GM12874 (cell line): Measurements from ENCODE around the gene GPD1L.

ENCODE experiments used
- CTCF ChIP-seq: IDR thresholded peaks from 2 replicates; pipeline ENCODE4 v1.5.1; 2011; ENCODE audit warnings: low read depth, mild to moderate bottlenecking, control low read depth, low read length, moderate library complexity; ENCODE audit not compliant: insufficient read depth

The GPD1L gene

GRCh38 chr3:32132121-32132520, 25.7 kb downstream of the GPD1L start:
- no peak for TF ChIP-seq CTCF

- no peak for TF ChIP-seq CTCF
These were observed 26.3 kb downstream of the GPD1L start for GRCh38 chr3:32132706-32133105.

GRCh38 chr3:32136703-32137102, 30.3 kb downstream of the GPD1L start:
- no peak for TF ChIP-seq CTCF

GRCh38 chr3:32137870-32138269, 31.4 kb downstream of the GPD1L start:
- TF ChIP-seq CTCF = no peak

- no peak for TF ChIP-seq CTCF
These were observed 32.2 kb downstream of the GPD1L start for GRCh38 chr3:32138545-32139104.

- TF ChIP-seq CTCF = no peak
These were observed 34.5 kb downstream of the GPD1L start for GRCh38 chr3:32140943-32141342.

GRCh38 chr3:32143849-32144757, 37.7 kb downstream of the GPD1L start:
- TF ChIP-seq CTCF = peak; percentile 64
